SK-N-SH treated with all-trans-retinoic acid at 6 μM for 48 hours (cell line): ENCODE data around the gene CNTNAP2.

Experiments used
- CSRNP3 ChIP-seq: fragments of 250-450 bp; sonication (Bioruptor Pico); IDR thresholded peaks from 2 replicates; pipeline ENCODE4 v1.5.1; 2021; ENCODE audit warnings: mild to moderate bottlenecking, moderate library complexity
- TCF4 ChIP-seq: fragments of 250-450 bp; sonication (Bioruptor Pico); IDR thresholded peaks from 2 replicates; pipeline ENCODE4 v1.8.0; 2021; ENCODE audit warnings: mild to moderate bottlenecking, moderate library complexity, borderline replicate concordance
- ZFP30 ChIP-seq: fragments of 450-650 bp; formaldehyde crosslinking; IDR thresholded peaks from 2 replicates; pipeline ENCODE4 v1.5.0; 2022; ENCODE audit warnings: mild to moderate bottlenecking, moderate library complexity
- ZNF565 ChIP-seq: fragments of 450-650 bp; formaldehyde crosslinking; conservative IDR thresholded peaks from 2 replicates; pipeline ENCODE4 v1.5.0; 2020; ENCODE audit warnings: low read depth, mild to moderate bottlenecking, moderate library complexity
- ZNF8 ChIP-seq: fragments of 450-650 bp; formaldehyde crosslinking; IDR thresholded peaks from 2 replicates; pipeline ENCODE4 v1.5.0; 2020; ENCODE audit warnings: mild to moderate bottlenecking, moderate library complexity

- no peak for TF ChIP-seq ZNF565 (CRISPR knock-in tag)
- no peak for TF ChIP-seq ZFP30 (CRISPR knock-in tag)
- TF ChIP-seq CSRNP3 = no peak
- no peak for TF ChIP-seq TCF4 (CRISPR knock-in tag)
- TF ChIP-seq ZNF8 (CRISPR knock-in tag) = no peak
Measured at GRCh38 chr7:147670759-147671158, 1554.2 kb downstream of the CNTNAP2 start.
